K562 (cell line): ENCODE measurements around the gene DOCK4. TPM values are rescaled to one million over a fixed set of nuclear protein-coding genes. Genes with fewer than 3 reads are reported as not detected.

ENCODE experiments used
- CSDE1 ChIP-seq, 2 experiments: fragments of 450-650 bp; IDR thresholded peaks; 2 replicates each; pipeline ENCODE4 v1.6.1; 2016; ENCODE audit warnings: mild to moderate bottlenecking in 1 of 2
- EHMT2 ChIP-seq: fragments of 450-650 bp; IDR thresholded peaks from 2 replicates; pipeline ENCODE4 v1.6.1; 2018; ENCODE audit warnings: antibody characterized with exemption
- ERF ChIP-seq: fragments of 450-650 bp; formaldehyde crosslinking; IDR thresholded peaks from 2 replicates; pipeline ENCODE4 v1.4.0; 2020; ENCODE audit warnings: mild to moderate bottlenecking, mixed read lengths
- EZH2 ChIP-seq: IDR thresholded peaks from 2 replicates; pipeline ENCODE4 v1.6.1; 2012; ENCODE audit warnings: low read depth, mild to moderate bottlenecking, inconsistent platforms, low read length, borderline replicate concordance
- HLTF ChIP-seq: fragments of 450-650 bp; IDR thresholded peaks from 2 replicates; pipeline ENCODE4 v1.6.1; 2016
- HNRNPLL ChIP-seq: fragments of 200-400 bp; formaldehyde crosslinking; IDR thresholded peaks from 2 replicates; pipeline ENCODE4 v1.6.1; 2017; ENCODE audit warnings: low read length, low read depth, mild to moderate bottlenecking; ENCODE audit not compliant: poor library complexity, severe bottlenecking
- JUND ChIP-seq, 2 experiments: IDR thresholded peaks; 2 replicates in 1 of 2; 3 replicates in 1 of 2; pipeline ENCODE4 v1.6.1; 2011; ENCODE audit warnings: borderline replicate concordance in 2 of 2, low read depth in 2 of 2, low read length in 2 of 2, improper control_type of control experiment in 1 of 2, missing biosample characterization in 1 of 2, missing genetic modification characterization in 1 of 2, missing genetic modification reagents in 1 of 2
- LEF1 ChIP-seq: fragments of 450-650 bp; IDR thresholded peaks from 2 replicates; pipeline ENCODE4 v1.6.1; 2016; ENCODE audit warnings: mild to moderate bottlenecking
- NBN ChIP-seq: fragments of 450-650 bp; IDR thresholded peaks from 2 replicates; pipeline ENCODE4 v1.6.1; 2016; ENCODE audit warnings: low read depth, mild to moderate bottlenecking
- PHTF2 ChIP-seq: fragments of 250-450 bp; sonication (Bioruptor Pico); IDR thresholded peaks from 2 replicates; pipeline ENCODE4 v1.5.0; 2021; ENCODE audit warnings: mild to moderate bottlenecking
- POLR2A ChIP-seq: fragments of 450-650 bp; conservative IDR thresholded peaks from 2 replicates; pipeline ENCODE4 v1.6.1; 2016
- PPARD ChIP-seq: fragments of 250-450 bp; sonication (Bioruptor Pico); IDR thresholded peaks from 2 replicates; pipeline ENCODE4 v1.8.0; 2022; ENCODE audit warnings: inconsistent platforms, mild to moderate bottlenecking, moderate library complexity
- SMARCC2 ChIP-seq: fragments of 450-650 bp; IDR thresholded peaks from 2 replicates; pipeline ENCODE4 v1.6.1; 2017; ENCODE audit warnings: antibody characterized with exemption, moderate library complexity, mild to moderate bottlenecking, low read depth
- TBL1XR1 ChIP-seq, 2 experiments: IDR thresholded peaks; 2 replicates each; pipeline ENCODE4 v1.6.1; 2012; ENCODE audit warnings: improper control_type of control experiment in 2 of 2, low read length in 2 of 2, mild to moderate bottlenecking in 1 of 2
- TGIF2 ChIP-seq: sonication (generic); formaldehyde crosslinking; IDR thresholded peaks from 2 replicates; pipeline ENCODE4 v1.8.1; 2022; ENCODE audit warnings: mild to moderate bottlenecking, missing genetic modification reagents, moderate library complexity
- ZBTB1 ChIP-seq: sonication (generic); formaldehyde crosslinking; IDR thresholded peaks from 2 replicates; pipeline ENCODE4 v1.8.1; 2023; ENCODE audit warnings: missing genetic modification reagents, low read depth, mild to moderate bottlenecking, borderline replicate concordance
- ZC3H4 ChIP-seq: sonication (generic); formaldehyde crosslinking; IDR thresholded peaks from 2 replicates; pipeline ENCODE4 v1.9.0; 2021; ENCODE audit warnings: missing genetic modification reagents, borderline replicate concordance
- ZEB2 ChIP-seq: fragments of 450-650 bp; IDR thresholded peaks from 2 replicates; pipeline ENCODE4 v1.6.1; 2016
- ZNF224 ChIP-seq: sonication (generic); formaldehyde crosslinking; IDR thresholded peaks from 2 replicates; pipeline ENCODE4 v1.8.0; 2022; ENCODE audit warnings: mild to moderate bottlenecking, missing genetic modification reagents
- ZNF23 ChIP-seq: fragments of 250-450 bp; sonication (Bioruptor Pico); IDR thresholded peaks from 2 replicates; pipeline ENCODE4 v1.4.0; 2020; ENCODE audit warnings: mild to moderate bottlenecking
- ZNF57 ChIP-seq: fragments of 450-650 bp; formaldehyde crosslinking; IDR thresholded peaks from 2 replicates; pipeline ENCODE4 v1.4.0; 2020; ENCODE audit warnings: mild to moderate bottlenecking, moderate library complexity
- ZNF696 ChIP-seq: fragments of 250-450 bp; sonication (Bioruptor Pico); conservative IDR thresholded peaks from 2 replicates; pipeline ENCODE4 v1.4.0; 2020; ENCODE audit warnings: mild to moderate bottlenecking, moderate library complexity
- polyA plus RNA-seq, 8 experiments: library from polyadenylated mRNA; depleted of rRNA in 4 of 8; stranded (reverse) in 5 of 8; unstranded in 3 of 8; fragments of >200 nt; fragmentation: Nextera tagmentation in 2 of 8; fragmentation: Illumina TruSeq in 1 of 8; extraction: Ambion mirVana in 2 of 8; extraction: Trizol in 1 of 8; gene quantifications; 2 replicates each; pipeline versions ENCODE4 v1.2.1 to v1.2.3, GENCODE V29; 2011 to 2014; ENCODE audit warnings: inconsistent platforms in 1 of 8, missing spikeins in 1 of 8
- total RNA-seq, 7 experiments: library from RNA; depleted of rRNA in 6 of 7; stranded (reverse); fragments of >200 nt in 6 of 7; fragmentation: Illumina TruSeq in 2 of 7; extraction: Trizol in 2 of 7; gene quantifications; 2 replicates each; pipeline versions ENCODE4 v1.2.1 to v1.2.3, GENCODE V29; 2011 to 2021; ENCODE audit warnings: low replicate concordance in 1 of 7
- TF ChIP-seq, protein P1 (sequence below): fragments of 450-650 bp; IDR thresholded peaks from 2 replicates; pipeline ENCODE4 v1.6.1; 2016; ENCODE audit warnings: low read depth

DOCK4 gene
- total and polyA plus RNA-seq, 9 of the 15 experiments (the other 6 are each of a cell fraction or from before 2014, with no cell fraction given), result 0.42 to 5.7 (median 2.3) TPM

GRCh38 chr7:112206238-112206990 is at the start of gene DOCK4, which contains the start of gene ZNF277 (continued):
- peak; percentile 63 for TF ChIP-seq HNRNPLL
- TF ChIP-seq PHTF2, result no peak
- no peak for TF ChIP-seq ZNF23
- TF ChIP-seq LEF1, result no peak
- no peak for TF ChIP-seq HLTF
- TF ChIP-seq JUND (IDR thresholded peaks at IDR 0.05; ENCODE audit: borderline replicate concordance, low read depth, low read length), result peak; percentile 72
- TF ChIP-seq JUND (tag; IDR thresholded peaks at IDR 0.05; ENCODE audit: borderline replicate concordance, low read depth, low read length), result no peak
- TF ChIP-seq ZC3H4 (CRISPR knock-in tag), result no peak
- no peak for TF ChIP-seq NBN
- TF ChIP-seq EHMT2, result no peak
- no peak for TF ChIP-seq PPARD (CRISPR knock-in tag)
- no peak for TF ChIP-seq SMARCC2
- no peak for TF ChIP-seq ZEB2
- TF ChIP-seq, protein P1, sequence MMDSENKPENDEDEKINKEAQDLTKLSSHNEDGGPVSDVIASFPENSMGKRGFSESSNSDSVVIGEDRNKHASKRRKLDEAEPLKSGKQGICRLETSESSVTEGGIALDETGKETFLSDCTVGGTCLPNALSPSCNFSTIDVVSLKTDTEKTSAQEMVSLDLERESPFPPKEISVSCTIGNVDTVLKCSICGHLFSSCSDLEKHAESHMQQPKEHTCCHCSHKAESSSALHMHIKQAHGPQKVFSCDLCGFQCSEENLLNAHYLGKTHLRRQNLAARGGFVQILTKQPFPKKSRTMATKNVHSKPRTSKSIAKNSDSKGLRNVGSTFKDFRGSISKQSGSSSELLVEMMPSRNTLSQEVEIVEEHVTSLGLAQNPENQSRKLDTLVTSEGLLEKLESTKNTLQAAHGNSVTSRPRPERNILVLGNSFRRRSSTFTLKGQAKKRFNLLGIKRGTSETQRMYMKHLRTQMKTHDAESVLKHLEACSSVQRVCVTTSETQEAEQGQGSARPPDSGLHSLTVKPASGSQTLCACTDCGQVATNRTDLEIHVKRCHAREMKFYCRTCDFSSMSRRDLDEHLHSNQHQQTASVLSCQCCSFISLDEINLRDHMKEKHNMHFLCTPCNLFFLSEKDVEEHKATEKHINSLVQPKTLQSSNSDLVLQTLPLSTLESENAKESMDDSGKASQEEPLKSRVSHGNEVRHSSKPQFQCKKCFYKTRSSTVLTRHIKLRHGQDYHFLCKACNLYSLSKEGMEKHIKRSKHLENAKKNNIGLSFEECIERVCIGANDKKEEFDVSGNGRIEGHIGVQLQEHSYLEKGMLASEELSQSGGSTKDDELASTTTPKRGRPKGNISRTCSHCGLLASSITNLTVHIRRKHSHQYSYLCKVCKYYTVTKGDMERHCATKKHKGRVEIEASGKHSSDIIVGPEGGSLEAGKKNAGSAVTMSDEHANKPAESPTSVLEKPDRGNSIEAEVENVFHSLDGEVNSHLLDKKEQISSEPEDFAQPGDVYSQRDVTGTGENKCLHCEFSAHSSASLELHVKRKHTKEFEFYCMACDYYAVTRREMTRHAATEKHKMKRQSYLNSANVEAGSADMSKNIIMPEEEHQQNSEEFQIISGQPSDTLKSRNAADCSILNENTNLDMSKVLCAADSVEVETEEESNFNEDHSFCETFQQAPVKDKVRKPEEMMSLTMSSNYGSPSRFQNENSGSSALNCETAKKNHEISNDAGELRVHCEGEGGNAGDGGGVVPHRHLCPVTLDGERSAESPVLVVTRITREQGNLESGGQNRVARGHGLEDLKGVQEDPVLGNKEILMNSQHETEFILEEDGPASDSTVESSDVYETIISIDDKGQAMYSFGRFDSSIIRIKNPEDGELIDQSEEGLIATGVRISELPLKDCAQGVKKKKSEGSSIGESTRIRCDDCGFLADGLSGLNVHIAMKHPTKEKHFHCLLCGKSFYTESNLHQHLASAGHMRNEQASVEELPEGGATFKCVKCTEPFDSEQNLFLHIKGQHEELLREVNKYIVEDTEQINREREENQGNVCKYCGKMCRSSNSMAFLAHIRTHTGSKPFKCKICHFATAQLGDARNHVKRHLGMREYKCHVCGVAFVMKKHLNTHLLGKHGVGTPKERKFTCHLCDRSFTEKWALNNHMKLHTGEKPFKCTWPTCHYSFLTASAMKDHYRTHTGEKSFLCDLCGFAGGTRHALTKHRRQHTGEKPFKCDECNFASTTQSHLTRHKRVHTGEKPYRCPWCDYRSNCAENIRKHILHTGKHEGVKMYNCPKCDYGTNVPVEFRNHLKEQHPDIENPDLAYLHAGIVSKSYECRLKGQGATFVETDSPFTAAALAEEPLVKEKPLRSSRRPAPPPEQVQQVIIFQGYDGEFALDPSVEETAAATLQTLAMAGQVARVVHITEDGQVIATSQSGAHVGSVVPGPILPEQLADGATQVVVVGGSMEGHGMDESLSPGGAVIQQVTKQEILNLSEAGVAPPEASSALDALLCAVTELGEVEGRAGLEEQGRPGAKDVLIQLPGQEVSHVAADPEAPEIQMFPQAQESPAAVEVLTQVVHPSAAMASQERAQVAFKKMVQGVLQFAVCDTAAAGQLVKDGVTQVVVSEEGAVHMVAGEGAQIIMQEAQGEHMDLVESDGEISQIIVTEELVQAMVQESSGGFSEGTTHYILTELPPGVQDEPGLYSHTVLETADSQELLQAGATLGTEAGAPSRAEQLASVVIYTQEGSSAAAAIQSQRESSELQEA, result peak; percentile 79
- TF ChIP-seq TGIF2, result no peak
- no peak for TF ChIP-seq ERF (CRISPR knock-in tag)
- no peak for TF ChIP-seq ZNF696 (CRISPR knock-in tag)
- TF ChIP-seq TBL1XR1 (IDR thresholded peaks at IDR 0.05; ENCODE audit: low read length in 2 of 2), result no peak; a peak in 1 of 4 replicates
- no peak for TF ChIP-seq CSDE1 (IDR thresholded peaks at IDR 0.05)
- TF ChIP-seq EZH2, result no peak
- TF ChIP-seq ZNF224, result no peak
- peak; percentile 80 for TF ChIP-seq POLR2A
- no peak for TF ChIP-seq ZNF57 (CRISPR knock-in tag)
- TF ChIP-seq ZBTB1, result no peak; the same call in 1 of the 2 replicates
